Neuronal stem cell (in vitro differentiated cells): ENCODE measurements around the gene ZRSR2.

ENCODE experiments used
- DNase-seq: peaks from one replicate; pipeline ENCODE4 v3.0.0-alpha.2; 2013; ENCODE audit warnings: low spot score
- H2AFZ ChIP-seq: one replicate; pipeline ENCODE4 v1.6.1; 2013; ENCODE audit warnings: mild to moderate bottlenecking, low read length, inconsistent platforms
- H2AK5ac ChIP-seq: 2 replicates; pipeline ENCODE4 v1.6.1; 2013; ENCODE audit warnings: low read depth, mild to moderate bottlenecking, inconsistent platforms, low read length, moderate library complexity, mixed read lengths
- H2BK120ac ChIP-seq: 2 replicates; pipeline ENCODE4 v1.6.1; 2013; ENCODE audit warnings: low read depth, mild to moderate bottlenecking, inconsistent platforms, low read length, moderate library complexity, mixed read lengths
- H2BK12ac ChIP-seq: one replicate; pipeline ENCODE4 v1.6.1; 2013; ENCODE audit warnings: low read length, inconsistent platforms
- H2BK15ac ChIP-seq: 2 replicates; pipeline ENCODE4 v1.6.1; 2013; ENCODE audit warnings: mild to moderate bottlenecking, low read length, inconsistent platforms, mixed read lengths
- H2BK5ac ChIP-seq: one replicate; pipeline ENCODE4 v1.6.1; 2013; ENCODE audit warnings: inconsistent platforms, mild to moderate bottlenecking, low read length, moderate library complexity
- H3K14ac ChIP-seq: one replicate; pipeline ENCODE4 v1.6.1; 2013; ENCODE audit warnings: low read length, inconsistent platforms
- H3K18ac ChIP-seq: 2 replicates; pipeline ENCODE4 v1.6.1; 2013; ENCODE audit warnings: low read length, inconsistent platforms
- H3K23ac ChIP-seq: 2 replicates; pipeline ENCODE4 v1.6.1; 2013; ENCODE audit warnings: low read depth, mild to moderate bottlenecking, mixed read lengths, low read length, inconsistent platforms; ENCODE audit not compliant: poor library complexity
- H3K27ac ChIP-seq: replicated peaks from 3 replicates; pipeline ENCODE4 v1.5.1; 2013; ENCODE audit warnings: low read length, inconsistent platforms
- H3K27me3 ChIP-seq, 3 experiments: 2 replicates each; pipeline ENCODE4 v1.6.1; 2013; ENCODE audit warnings: low read length in 3 of 3, mild to moderate bottlenecking in 2 of 3, inconsistent platforms in 1 of 3, low read depth in 1 of 3, mixed read lengths in 1 of 3, moderate library complexity in 1 of 3; ENCODE audit not compliant: control insufficient read depth in 3 of 3, insufficient read depth in 3 of 3
- H3K36me3 ChIP-seq, 2 donors: replicated peaks in 1 of 2; 2 replicates each; pipeline ENCODE4 v1.6.1; 2013; ENCODE audit warnings: low read length in 2 of 2; ENCODE audit not compliant: control insufficient read depth in 2 of 2, insufficient read depth in 2 of 2
- H3K4ac ChIP-seq: 2 replicates; pipeline ENCODE4 v1.6.1; 2013; ENCODE audit warnings: inconsistent platforms, mild to moderate bottlenecking, low read length, moderate library complexity
- H3K4me1 ChIP-seq, 2 donors: 1 replicate in 1 of 2; 2 replicates in 1 of 2; pipeline ENCODE4 v1.6.1; 2013; ENCODE audit warnings: low read length in 2 of 2, low read depth in 1 of 2; ENCODE audit not compliant: control insufficient read depth in 2 of 2, insufficient read depth in 1 of 2
- H3K4me2 ChIP-seq: one replicate; pipeline ENCODE4 v1.6.1; 2013; ENCODE audit warnings: mild to moderate bottlenecking, low read length, inconsistent platforms; ENCODE audit not compliant: insufficient read depth, poor library complexity, severe bottlenecking
- H3K4me3 ChIP-seq, 2 donors: 2 replicates each; pipeline ENCODE4 v1.5.1; 2013; ENCODE audit warnings: low read length in 2 of 2, mild to moderate bottlenecking in 2 of 2, inconsistent platforms in 1 of 2, moderate library complexity in 1 of 2
- H3K79me1 ChIP-seq: one replicate; pipeline ENCODE4 v1.6.1; 2013; ENCODE audit warnings: low read depth, mild to moderate bottlenecking, inconsistent platforms, low read length, moderate library complexity
- H3K9ac ChIP-seq: one replicate; pipeline ENCODE4 v1.6.1; 2013; ENCODE audit warnings: mild to moderate bottlenecking, low read depth, low read length, inconsistent platforms; ENCODE audit not compliant: poor library complexity
- H3K9me3 ChIP-seq, 2 donors: replicated peaks in 1 of 2; 2 replicates each; pipeline versions ENCODE3 to v1.6.1; 2013; ENCODE audit warnings: low read length in 2 of 2, mild to moderate bottlenecking in 2 of 2, inconsistent platforms in 1 of 2, low read depth in 1 of 2, mixed read lengths in 1 of 2, moderate library complexity in 1 of 2; ENCODE audit not compliant: control insufficient read depth in 2 of 2, insufficient read depth in 1 of 2
- H4K8ac ChIP-seq: one replicate; pipeline ENCODE4 v1.6.1; 2013; ENCODE audit warnings: low read depth, mild to moderate bottlenecking, inconsistent platforms, low read length, moderate library complexity
- H4K91ac ChIP-seq: one replicate; pipeline ENCODE4 v1.6.1; 2013; ENCODE audit warnings: low read length, low read depth, mild to moderate bottlenecking, inconsistent platforms; ENCODE audit not compliant: poor library complexity
- WGBS, 2 donors: extraction: QIAGEN DNeasy Blood & Tissue Kit; methylation state at CpG; one replicate each; pipeline ENCODE4 v1.1.7; 2013; ENCODE audit warnings: missing lambda C conversion rate in 2 of 2, mixed read lengths in 1 of 2; ENCODE audit not compliant: insufficient read length in 2 of 2, insufficient replicate concordance in 1 of 2; ENCODE audit errors: extremely low coverage in 2 of 2; 5-methylcytosine and 5-hydroxymethylcytosine counted together

The ZRSR2 gene

GRCh38 chrX:15786915-15787314 is 3.4 kb upstream of the ZRSR2 start:
- H3K14ac ChIP-seq = no peak overlapping the region
- peaks cover 0 to 1% of the 10 kb centered on the region in 2 donors for H3K4me1 ChIP-seq

GRCh38 chrX:15790769-15791290 is 546 bp downstream of the ZRSR2 start:
- no peak overlapping the region for H3K27ac ChIP-seq
- H3K79me1 ChIP-seq = no peaks in the 10 kb centered on the region
- H2BK5ac ChIP-seq = no peak overlapping the region
- peak overlapping the region; percentile 73 for H3K23ac ChIP-seq
- H2BK12ac ChIP-seq = no peak overlapping the region
- H2BK120ac ChIP-seq = no peak overlapping the region
- H3K9me3 ChIP-seq = no peaks in the 10 kb centered on the region
- peaks cover 0 to 35% of the 10 kb centered on the region in 2 donors for H3K36me3 ChIP-seq
- peak overlapping the region; percentile 70 to 85 for H3K4me3 ChIP-seq
- H3K4me2 ChIP-seq = peak overlapping the region; percentile 66
- H2AK5ac ChIP-seq = no peak overlapping the region
- H3K9ac ChIP-seq = peak overlapping the region; percentile 86
- peaks cover 0 to 1% of the 10 kb centered on the region in 2 donors for H3K4me1 ChIP-seq
- peak overlapping the region; percentile 76 for H3K18ac ChIP-seq
- WGBS, 2 donors = no CpG with 5 or more reads among the region's 15 CpGs
- no peak overlapping the region for H2BK15ac ChIP-seq
- no peak overlapping the region for H4K91ac ChIP-seq
- H2AFZ ChIP-seq = peak overlapping the region; percentile 98
- H4K8ac ChIP-seq = no peak overlapping the region
- DNase-seq = no peak
- H3K14ac ChIP-seq = no peak overlapping the region
- no peak overlapping the region for H3K4ac ChIP-seq
- no peaks in the 10 kb centered on the region for H3K27me3 ChIP-seq

More at GRCh38 chrX:15786915-15787314, 3.4 kb upstream of the ZRSR2 start:
- H2BK120ac ChIP-seq = no peak overlapping the region
- H3K4ac ChIP-seq = no peak overlapping the region
- H2AK5ac ChIP-seq = no peak overlapping the region
- no peak overlapping the region for H3K4me2 ChIP-seq
- H3K9ac ChIP-seq = no peak overlapping the region
- H3K18ac ChIP-seq = no peak overlapping the region
- H2BK15ac ChIP-seq = no peak overlapping the region
- H2BK5ac ChIP-seq = no peak overlapping the region
- no peak for DNase-seq
- H3K36me3 ChIP-seq = peaks cover 0 to 5% of the 10 kb centered on the region in 2 donors
- no CpG with 5 or more reads among the region's 3 CpGs for WGBS, 2 donors
- no peak overlapping the region for H3K23ac ChIP-seq
- H4K91ac ChIP-seq = no peak overlapping the region
- no peak overlapping the region for H3K27ac ChIP-seq
- no peaks in the 10 kb centered on the region for H3K79me1 ChIP-seq
- peak overlapping the region; percentile 42 for H2AFZ ChIP-seq
- H3K9me3 ChIP-seq = peaks cover 0 to 4% of the 10 kb centered on the region in 2 donors
- H2BK12ac ChIP-seq = no peak overlapping the region
- no peak overlapping the region for H3K4me3 ChIP-seq
- no peak overlapping the region for H4K8ac ChIP-seq
- H3K27me3 ChIP-seq = no peaks in the 10 kb centered on the region

GRCh38 chrX:15797707-15798106 is 7.4 kb downstream of the ZRSR2 start:
- Histone ChIP-seq H4K91ac (no peak overlapping the region), H2BK120ac (no peak overlapping the region), H3K79me1 (no peaks in the 10 kb centered on the region), H3K18ac (no peak overlapping the region), H2BK12ac (no peak overlapping the region), H3K27me3 (no peaks in the 10 kb centered on the region), H2AFZ (no peak overlapping the region), H3K4me3 (no peak overlapping the region), H3K4ac (no peak overlapping the region), H3K27ac (no peak overlapping the region), H3K14ac (no peak overlapping the region), H2BK15ac (no peak overlapping the region), H3K4me2 (no peak overlapping the region), H2BK5ac (no peak overlapping the region), H3K4me1 (no peaks in the 10 kb centered on the region), H3K9me3 (no peaks in the 10 kb centered on the region), H4K8ac (no peak overlapping the region), H3K23ac (no peak overlapping the region), H2AK5ac (no peak overlapping the region), H3K9ac (no peak overlapping the region), H3K36me3 (peaks cover 0 to 73% of the 10 kb centered on the region in 2 donors)
- DNase-seq = no peak
- no CpG with 5 or more reads among the region's 4 CpGs for WGBS, 2 donors

GRCh38 chrX:15804563-15804962 is 14.3 kb downstream of the ZRSR2 start:
- H3K23ac ChIP-seq = no peak overlapping the region
- no peaks in the 10 kb centered on the region for H3K4me1 ChIP-seq
- H3K4ac ChIP-seq = no peak overlapping the region
- H2BK15ac ChIP-seq = no peak overlapping the region
- DNase-seq = no peak
- no peak overlapping the region for H2BK12ac ChIP-seq
- H3K4me2 ChIP-seq = no peak overlapping the region
- H3K14ac ChIP-seq = no peak overlapping the region
- no peak overlapping the region for H3K18ac ChIP-seq
- H3K36me3 ChIP-seq = peaks cover 0 to 78% of the 10 kb centered on the region in 2 donors
- H3K9me3 ChIP-seq = no peaks in the 10 kb centered on the region
- H2AK5ac ChIP-seq = no peak overlapping the region
- H2AFZ ChIP-seq = no peak overlapping the region
- H4K91ac ChIP-seq = no peak overlapping the region
- H4K8ac ChIP-seq = no peak overlapping the region
- no peak overlapping the region for H3K4me3 ChIP-seq
- no peak overlapping the region for H3K27ac ChIP-seq
- no peak overlapping the region for H3K9ac ChIP-seq
- H2BK120ac ChIP-seq = no peak overlapping the region
- H3K79me1 ChIP-seq = no peaks in the 10 kb centered on the region
- H2BK5ac ChIP-seq = no peak overlapping the region
- no peaks in the 10 kb centered on the region for H3K27me3 ChIP-seq
